Aorta (tissue), 5 donors: ENCODE results near the gene TIAM1. TPM values are rescaled to one million over a fixed set of nuclear protein-coding genes. Genes with fewer than 3 reads are reported as not detected.

Experiments used
- ATAC-seq: fragments of 200-7000 bp; cut with Tn5 transposase; one replicate; pipeline ENCODE4 v1.9.1; 2022; ENCODE audit warnings: moderate library complexity; ENCODE audit not compliant: low FRiP score
- DNase-seq, 2 donors: peaks; one replicate each; pipeline ENCODE4 v3.0.0-alpha.2; 2020
- H3K27ac ChIP-seq, 2 donors: one replicate each; pipeline ENCODE4 v1.5.1; 2013; ENCODE audit warnings: low read length in 2 of 2, mild to moderate bottlenecking in 2 of 2, moderate library complexity in 2 of 2, control low read depth in 1 of 2, inconsistent platforms in 1 of 2, low read depth in 1 of 2
- H3K27me3 ChIP-seq, 2 donors: one replicate each; pipeline ENCODE4 v1.6.1; 2013; ENCODE audit warnings: control low read depth in 1 of 2, low read length in 1 of 2, mild to moderate bottlenecking in 1 of 2, moderate library complexity in 1 of 2; ENCODE audit not compliant: insufficient read depth in 2 of 2, control insufficient read depth in 1 of 2
- H3K36me3 ChIP-seq, 2 donors: one replicate each; pipeline ENCODE4 v1.6.1; 2013; ENCODE audit warnings: control low read depth in 1 of 2, low read length in 1 of 2, mild to moderate bottlenecking in 1 of 2; ENCODE audit not compliant: insufficient read depth in 2 of 2, control insufficient read depth in 1 of 2
- H3K4me1 ChIP-seq, 2 donors: one replicate each; pipeline ENCODE4 v1.6.1; 2013; ENCODE audit warnings: low read length in 2 of 2, control low read depth in 1 of 2, mild to moderate bottlenecking in 1 of 2, moderate library complexity in 1 of 2; ENCODE audit not compliant: insufficient read depth in 2 of 2, control insufficient read depth in 1 of 2
- H3K4me3 ChIP-seq, 2 donors: one replicate each; pipeline ENCODE4 v1.5.1; 2013; ENCODE audit warnings: low read length in 2 of 2, control low read depth in 1 of 2, mild to moderate bottlenecking in 1 of 2
- H3K9me3 ChIP-seq: one replicate; pipeline ENCODE4 v1.6.1; 2013; ENCODE audit warnings: mild to moderate bottlenecking, low read length; ENCODE audit not compliant: control insufficient read depth
- WGBS, 2 donors: extraction: QIAGEN DNeasy Blood & Tissue Kit; methylation state at CpG; one replicate each; pipeline ENCODE4 v1.1.7; 2013; 5-methylcytosine and 5-hydroxymethylcytosine counted together
- intact Hi-C, 2 donors: fragments of 100-400 bp; cut with DNase I; formaldehyde crosslinking; loops; one replicate each; pipeline versions ENCODE4 v1.14.2 to v1.15.0; 2022
- long read RNA-seq, 2 donors: library from polyadenylated mRNA; unstranded; transcript quantifications; one replicate each; pipeline ENCODE4 v2.0.0, GENCODE V29; 2020 to 2021
- polyA plus RNA-seq, 2 donors: library from polyadenylated mRNA; stranded (reverse); fragments of 200-250 nt; gene quantifications; one replicate each; pipeline ENCODE4 v1.2.3, GENCODE V29; 2013
- total RNA-seq, 2 donors: library from RNA; stranded (reverse); fragmentation: NEBNext Ultra II Directional; extraction: Animal tissue kit (Norgen Biotek cat#: 25700); gene quantifications; one replicate each; pipeline ENCODE4 v1.2.1, GENCODE V29; 2021
- donor health status: healthy with polysubstance abuse.
- donor health status: Bipolar disorder and iron deficiency.
- donor health status: DM: no; HTN: no; CAD: no.
- donor health status: DM: no; HTN: no; CAD: no.
- donor health status: DM: yes; HTN: yes; CAD: no.

The TIAM1 gene
- total RNA-seq (10 to 100 TPM; 12.9 to 15.8 TPM), polyA plus RNA-seq (under 1 TPM in 1 of 2 donors, not detected in 1; 0.50 TPM)
- long read RNA-seq, donor 1, partial matches to known transcripts = 3 of 9 reads
- long read RNA-seq, donor 1, other reads (novel, unspliced or antisense) = 6 of 9 reads
- long read RNA-seq, donor 2, partial matches to known transcripts = 3 of 6 reads
- long read RNA-seq, donor 2, other reads (novel, unspliced or antisense) = 3 of 6 reads

GRCh38 chr21:31343680-31344480, at the start of gene TIAM1:
TSS of gene TIAM1 (minus strand) at chr21:31344261. CDS start at chr21:31266972, 77,289 bp downstream.
- Histone ChIP-seq H3K27me3 (no peaks in the 10 kb centered on the region), H3K4me1 (no peaks in the 10 kb centered on the region), H3K9me3 (no peaks in the 10 kb centered on the region), H3K4me3 (no peak within 1 kb of the TSS), H3K36me3 (no peaks in the 10 kb centered on the region), H3K27ac (no peak within 1 kb of the TSS)
- intact Hi-C loops = no loop called here
- WGBS, 2 donors = 1% methylated on average over 49 of the region's 49 CpGs
- ATAC-seq (peak; percentile 66), DNase-seq (peak in 1 of 2 donors; percentile 86)

- Histone ChIP-seq H3K27ac (no peak overlapping the region), H3K36me3 (no peaks in the 10 kb centered on the region), H3K9me3 (peaks cover 2% of the 10 kb centered on the region), H3K4me3 (no peak overlapping the region), H3K27me3 (no peaks in the 10 kb centered on the region), H3K4me1 (no peaks in the 10 kb centered on the region)
- intact Hi-C loops = no loop called here
- DNase-seq = no peak
- 80 to 83% methylated on average over 20 of the region's 20 CpGs for WGBS, 2 donors
- no peak for ATAC-seq
Measured at GRCh38 chr21:31387560-31388186, 43.6 kb upstream of the TIAM1 start.

GRCh38 chr21:31386006-31386405, 41.9 kb upstream of the TIAM1 start:
- WGBS, 2 donors = 57 to 71% methylated on average over 5 of the region's 5 CpGs
- H3K27ac ChIP-seq = no peak overlapping the region
- no peaks in the 10 kb centered on the region for H3K9me3 ChIP-seq
- H3K27me3 ChIP-seq = no peaks in the 10 kb centered on the region
- no peaks in the 10 kb centered on the region for H3K4me1 ChIP-seq
- no peaks in the 10 kb centered on the region for H3K36me3 ChIP-seq
- DNase-seq (no peak), ATAC-seq (no peak)
- intact Hi-C loops = no loop called here
- H3K4me3 ChIP-seq = no peak overlapping the region

GRCh38 chr21:31383770-31384169, 39.7 kb upstream of the TIAM1 start:
- Histone ChIP-seq H3K9me3 (peaks cover 2% of the 10 kb centered on the region), H3K27me3 (no peaks in the 10 kb centered on the region), H3K36me3 (no peaks in the 10 kb centered on the region), H3K4me1 (no peaks in the 10 kb centered on the region), H3K27ac (no peak overlapping the region), H3K4me3 (no peak overlapping the region)
- DNase-seq (no peak), ATAC-seq (no peak)
- intact Hi-C loops = no loop called here
- 83 to 84% methylated on average over 8 of the region's 8 CpGs for WGBS, 2 donors

GRCh38 chr21:31382060-31382459, 38.0 kb upstream of the TIAM1 start:
- H3K27ac ChIP-seq = no peak overlapping the region
- no peak overlapping the region for H3K4me3 ChIP-seq
- H3K27me3 ChIP-seq = no peaks in the 10 kb centered on the region
- intact Hi-C loops = no loop called here
- DNase-seq (no peak), ATAC-seq (no peak)
- no peaks in the 10 kb centered on the region for H3K36me3 ChIP-seq
- 80 to 85% methylated on average over 5 of the region's 5 CpGs for WGBS, 2 donors
- H3K4me1 ChIP-seq = no peaks in the 10 kb centered on the region
- H3K9me3 ChIP-seq = peaks cover 2% of the 10 kb centered on the region

GRCh38 chr21:31376301-31376700, 32.2 kb upstream of the TIAM1 start:
- H3K27me3 ChIP-seq = peaks cover 0 to 2% of the 10 kb centered on the region in 2 donors
- 86 to 88% methylated on average over 8 of the region's 8 CpGs for WGBS, 2 donors
- H3K27ac ChIP-seq = no peak overlapping the region
- no peaks in the 10 kb centered on the region for H3K4me1 ChIP-seq
- H3K9me3 ChIP-seq = peaks cover 2% of the 10 kb centered on the region
- DNase-seq = no peak
- H3K36me3 ChIP-seq = no peaks in the 10 kb centered on the region
- no peak overlapping the region for H3K4me3 ChIP-seq
- ATAC-seq = no peak
- intact Hi-C loops = no loop called here

GRCh38 chr21:31374395-31374794, 30.3 kb upstream of the TIAM1 start:
- H3K27ac ChIP-seq = no peak overlapping the region
- H3K4me1 ChIP-seq = no peaks in the 10 kb centered on the region
- no peaks in the 10 kb centered on the region for H3K36me3 ChIP-seq
- intact Hi-C loops = no loop called here
- H3K4me3 ChIP-seq = no peak overlapping the region
- ATAC-seq (no peak), DNase-seq (no peak)
- peaks cover 0 to 3% of the 10 kb centered on the region in 2 donors for H3K27me3 ChIP-seq
- H3K9me3 ChIP-seq = no peaks in the 10 kb centered on the region
- 39 to 43% methylated on average over 4 of the region's 4 CpGs for WGBS, 2 donors

GRCh38 chr21:31372471-31372765, 28.4 kb upstream of the TIAM1 start:
- Histone ChIP-seq H3K36me3 (no peaks in the 10 kb centered on the region), H3K9me3 (no peaks in the 10 kb centered on the region), H3K4me3 (no peak overlapping the region), H3K4me1 (no peaks in the 10 kb centered on the region), H3K27ac (no peak overlapping the region), H3K27me3 (peaks cover 0 to 3% of the 10 kb centered on the region in 2 donors)
- WGBS, 2 donors = 93 to 94% methylated on average over 3 of the region's 3 CpGs
- ATAC-seq = no peak
- intact Hi-C loops = no loop called here
- no peak for DNase-seq
